ENCODE measurements around the gene SNX14.

Gene SNX14

DNA sequence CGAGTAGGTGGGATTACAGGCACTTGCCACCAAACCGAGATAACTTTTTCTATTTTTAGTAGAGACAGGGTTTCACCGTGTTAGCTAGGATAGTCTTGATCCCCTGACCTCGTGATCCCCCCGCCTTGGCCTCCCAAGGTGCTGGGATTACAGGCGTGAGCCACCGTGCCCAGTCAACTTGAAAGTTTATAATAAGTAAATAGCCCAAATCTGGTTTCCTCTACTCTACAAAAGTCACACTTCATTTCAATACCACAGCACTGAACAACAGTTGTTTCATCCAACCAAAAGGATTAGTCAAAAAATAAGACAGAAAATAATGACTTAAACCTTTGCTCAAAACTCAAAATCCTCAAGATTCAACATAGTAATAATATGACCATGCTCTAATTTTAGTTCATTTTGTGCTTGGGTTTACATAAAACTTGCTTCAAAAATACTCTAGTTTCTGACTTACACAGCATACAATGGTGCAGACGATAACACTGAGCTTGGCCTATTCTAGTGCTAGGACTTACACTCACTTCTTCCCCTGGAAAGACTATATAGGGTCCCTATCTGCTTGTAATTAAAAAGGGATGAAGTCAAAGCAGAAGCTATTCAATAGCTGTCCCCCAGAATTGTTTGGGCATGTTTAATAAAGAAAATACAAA is 87.1 kb downstream of the SNX14 start:
- DNase-seq (ENCODE audit: low spot score), result no peak

DNA sequence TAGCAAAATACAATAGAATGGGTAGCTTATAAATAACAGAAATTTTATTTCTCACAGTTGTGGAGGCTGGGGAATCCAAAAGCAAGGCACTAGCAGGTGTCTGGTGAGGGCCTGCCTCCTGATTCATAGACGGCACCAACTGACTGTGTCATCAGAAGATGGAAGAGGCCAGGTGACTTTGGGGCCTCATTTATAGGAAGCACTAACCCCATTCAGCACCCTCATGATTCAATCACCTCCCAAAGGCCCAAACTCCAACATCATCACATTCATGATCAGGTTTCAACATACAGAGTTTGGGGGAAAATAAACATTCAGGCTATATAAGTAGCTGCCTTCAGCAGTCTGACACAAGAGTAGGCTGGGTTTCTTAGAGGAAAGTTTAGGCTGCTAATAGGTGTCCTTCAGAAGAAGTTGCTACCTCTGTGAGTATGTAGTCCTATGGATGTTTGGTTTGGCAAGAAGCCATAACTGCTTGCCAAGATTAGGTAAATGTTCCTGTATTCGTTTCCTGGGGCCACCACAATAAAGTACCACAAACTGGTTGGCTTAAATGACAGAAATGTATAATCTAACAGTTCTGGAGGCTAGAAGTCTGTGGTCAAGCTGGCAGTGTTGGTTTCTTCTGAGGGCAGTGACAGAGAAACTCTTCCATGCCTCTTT is 94.9 kb downstream of the SNX14 start:
- DNase-seq (ENCODE audit: low spot score), result no peak

DNA sequence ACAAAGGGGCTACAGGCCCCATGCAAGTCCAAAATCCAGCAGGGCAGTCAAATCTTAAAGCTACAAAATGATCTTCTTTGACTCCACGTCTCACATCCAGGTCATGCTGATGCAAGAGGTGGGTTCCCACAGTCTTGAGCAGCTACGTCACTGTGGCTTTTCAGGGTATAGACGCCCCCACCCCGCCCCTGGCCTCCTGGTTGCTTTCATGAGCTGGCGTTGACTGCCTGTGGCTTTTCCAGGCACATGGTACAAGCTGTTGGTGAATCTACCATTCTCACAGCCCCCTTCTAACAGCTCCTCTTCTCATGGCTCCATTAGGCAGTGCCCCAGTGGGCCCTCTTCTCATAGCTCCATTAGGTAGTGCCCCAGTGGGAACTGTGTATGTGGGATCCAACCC is 96.8 kb downstream of the SNX14 start:
- DNase-seq (ENCODE audit: low spot score), result no peak

DNA sequence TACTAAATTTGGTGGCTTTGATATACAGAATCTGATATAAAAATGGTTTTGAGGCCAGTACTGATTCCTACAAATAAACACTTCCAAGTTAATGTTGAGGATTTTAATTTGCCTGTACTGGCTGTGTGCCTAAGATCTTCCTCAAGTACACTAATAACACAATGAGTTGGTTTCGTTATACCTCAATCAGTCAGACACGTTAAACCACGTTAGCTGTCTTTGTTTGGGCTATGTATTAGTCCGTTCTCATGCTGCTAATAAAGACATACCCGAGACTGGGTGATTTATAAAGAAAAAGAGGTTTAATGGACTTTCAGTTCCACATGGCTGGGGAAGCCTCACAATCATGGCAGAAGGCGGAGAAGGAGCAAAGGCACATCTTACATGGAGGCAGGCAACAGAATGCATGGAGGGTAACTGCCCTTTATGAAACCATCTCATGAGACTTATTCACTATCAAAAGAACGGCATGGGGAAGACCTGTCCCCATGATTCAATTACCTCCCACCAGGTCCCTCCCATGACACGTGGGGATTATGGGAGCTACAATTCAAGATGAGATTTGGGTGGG is 97.6 kb downstream of the SNX14 start:
- DNase-seq (ENCODE audit: low spot score), result no peak

DNA sequence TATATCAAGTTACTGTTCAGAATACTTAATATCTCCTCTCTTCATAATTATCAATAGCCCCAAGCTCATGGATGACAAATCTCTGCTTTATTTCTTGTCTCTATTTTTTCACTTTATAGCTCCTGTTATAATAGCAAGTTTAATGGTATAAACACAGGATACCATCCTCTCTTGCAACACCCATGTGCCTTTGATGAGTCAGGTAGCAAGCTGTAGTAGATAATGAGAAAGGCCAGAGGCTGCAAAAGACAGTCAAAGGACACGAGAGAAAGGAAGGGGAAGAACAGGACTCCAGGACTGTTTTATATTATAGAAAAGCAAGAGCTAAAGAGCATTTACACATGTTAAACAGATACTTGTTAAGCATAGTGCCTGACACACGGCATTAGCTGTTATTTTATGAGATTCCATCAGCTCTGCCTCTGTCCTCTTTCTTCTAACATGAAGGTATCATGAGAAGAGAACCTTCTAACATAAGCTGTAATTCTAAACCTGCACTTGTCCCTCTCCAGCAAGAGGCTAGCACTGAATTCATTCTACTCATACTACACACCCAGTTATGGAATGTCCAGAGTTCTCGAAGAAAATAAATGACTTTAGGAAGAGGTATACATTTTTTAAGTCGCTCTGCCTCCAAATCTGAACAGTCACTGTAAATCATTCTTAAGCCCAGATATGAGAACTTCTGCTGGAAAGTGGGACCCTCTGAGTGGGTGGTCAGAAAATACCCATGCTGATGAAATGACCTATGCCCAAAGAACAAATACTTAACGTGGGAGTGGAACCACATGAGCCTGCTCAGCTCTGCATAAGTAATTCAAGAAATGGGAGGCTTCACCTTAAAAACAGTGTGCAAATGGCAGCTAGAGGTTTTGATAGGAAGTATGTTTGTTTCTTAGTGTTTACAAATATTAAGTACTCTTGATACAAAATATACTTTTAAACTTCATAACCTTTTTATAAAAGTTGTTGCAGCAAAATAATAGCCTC is 98.8 kb downstream of the SNX14 start:
- DNase-seq (ENCODE audit: low spot score), result no peak

DNA sequence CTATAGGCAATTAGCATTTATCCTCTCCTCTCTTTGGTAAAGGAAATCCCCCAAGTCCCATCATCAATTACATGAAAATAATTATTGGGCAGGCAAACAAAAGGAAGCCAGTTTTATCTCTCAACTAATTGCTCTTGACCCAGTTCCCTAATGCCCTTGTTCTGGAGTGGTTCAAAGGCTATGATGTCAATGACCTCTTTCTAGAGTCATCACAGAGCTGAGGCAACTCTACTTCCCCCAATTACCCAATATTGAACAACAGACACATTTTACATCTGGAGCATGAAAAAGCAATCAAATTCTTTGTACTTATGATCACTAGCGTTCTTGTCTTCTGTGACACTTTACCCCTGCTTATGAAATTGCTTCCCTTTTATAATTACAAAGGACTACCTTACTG is 100.3 kb downstream of the SNX14 start:
- no peak for DNase-seq (ENCODE audit: low spot score)

DNA sequence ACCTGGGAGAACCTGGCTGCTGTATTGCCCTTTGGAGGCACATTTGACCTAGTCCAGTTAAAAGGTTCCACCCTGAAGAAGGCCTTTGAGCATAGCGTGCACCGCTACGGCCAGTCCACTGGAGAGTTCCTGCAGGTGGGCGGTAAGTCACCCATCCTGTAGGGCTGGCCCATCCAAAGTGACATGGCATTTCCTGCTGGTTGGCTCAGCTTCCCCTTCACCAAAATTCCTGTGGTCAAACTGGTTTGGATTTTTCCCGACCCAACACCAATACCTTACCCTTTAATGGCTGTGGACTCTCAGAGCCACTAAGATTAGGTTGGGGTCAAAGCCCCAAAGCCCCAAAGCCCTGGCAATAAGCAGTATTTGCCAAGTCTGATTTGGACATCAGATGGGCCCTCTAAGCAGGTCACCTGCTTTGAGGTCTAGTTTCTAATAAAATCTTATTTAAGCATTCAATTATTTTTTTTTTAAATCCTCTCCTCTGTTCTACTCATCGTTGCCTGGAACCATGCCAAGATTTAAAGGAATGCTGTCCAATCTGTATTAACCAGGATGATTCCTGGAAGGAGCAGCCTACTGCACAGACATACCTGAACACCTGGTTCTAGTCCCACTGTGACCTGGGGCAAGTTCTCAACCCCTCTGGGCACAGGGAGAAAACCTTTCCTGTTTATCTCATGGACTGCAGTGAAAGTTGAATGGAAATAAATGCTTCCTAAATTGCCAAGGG is 103.0 kb downstream of the SNX14 start:
- DNase-seq (ENCODE audit: low spot score), result no peak

DNA sequence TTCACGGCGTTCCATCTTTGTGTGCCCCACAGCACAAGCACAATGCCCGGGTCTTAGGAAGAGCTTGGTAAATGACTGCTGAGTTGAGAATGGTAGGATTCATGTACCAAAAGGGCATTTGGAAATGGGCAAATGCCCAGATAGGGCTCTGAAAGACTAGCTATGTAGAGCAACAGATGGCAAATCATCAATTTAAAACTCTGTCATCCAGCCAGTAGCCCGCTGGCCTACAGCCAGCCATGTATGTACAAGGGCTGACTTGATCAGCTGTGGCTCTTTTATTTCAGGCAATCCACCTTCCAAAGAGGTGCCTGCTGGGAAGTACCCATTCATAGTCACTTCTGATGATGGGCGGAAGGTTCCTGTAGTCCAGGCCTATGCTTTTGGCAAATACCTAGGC is 108.7 kb downstream of the SNX14 start:
- DNase-seq (ENCODE audit: low spot score), result no peak

DNA sequence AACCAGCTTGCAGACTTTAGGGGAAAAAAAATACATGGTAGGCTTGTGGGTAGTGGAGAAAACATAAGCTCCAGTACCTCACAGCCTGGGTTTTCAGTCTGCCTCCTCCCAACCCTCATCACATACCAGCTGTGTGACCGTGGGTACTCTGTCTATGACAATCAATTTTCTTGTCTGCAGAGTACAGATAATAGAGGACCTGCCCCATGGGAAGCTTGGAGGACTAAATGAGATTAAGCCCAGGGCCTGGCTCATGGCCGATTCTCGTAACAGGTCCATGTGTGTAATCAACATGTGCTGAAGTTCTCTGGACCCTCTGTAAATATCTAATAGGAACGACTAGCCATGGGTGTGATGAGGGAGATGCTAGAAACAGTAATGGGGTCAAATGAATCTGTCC is 109.8 kb downstream of the SNX14 start:
- DNase-seq (ENCODE audit: low spot score), result no peak

DNA sequence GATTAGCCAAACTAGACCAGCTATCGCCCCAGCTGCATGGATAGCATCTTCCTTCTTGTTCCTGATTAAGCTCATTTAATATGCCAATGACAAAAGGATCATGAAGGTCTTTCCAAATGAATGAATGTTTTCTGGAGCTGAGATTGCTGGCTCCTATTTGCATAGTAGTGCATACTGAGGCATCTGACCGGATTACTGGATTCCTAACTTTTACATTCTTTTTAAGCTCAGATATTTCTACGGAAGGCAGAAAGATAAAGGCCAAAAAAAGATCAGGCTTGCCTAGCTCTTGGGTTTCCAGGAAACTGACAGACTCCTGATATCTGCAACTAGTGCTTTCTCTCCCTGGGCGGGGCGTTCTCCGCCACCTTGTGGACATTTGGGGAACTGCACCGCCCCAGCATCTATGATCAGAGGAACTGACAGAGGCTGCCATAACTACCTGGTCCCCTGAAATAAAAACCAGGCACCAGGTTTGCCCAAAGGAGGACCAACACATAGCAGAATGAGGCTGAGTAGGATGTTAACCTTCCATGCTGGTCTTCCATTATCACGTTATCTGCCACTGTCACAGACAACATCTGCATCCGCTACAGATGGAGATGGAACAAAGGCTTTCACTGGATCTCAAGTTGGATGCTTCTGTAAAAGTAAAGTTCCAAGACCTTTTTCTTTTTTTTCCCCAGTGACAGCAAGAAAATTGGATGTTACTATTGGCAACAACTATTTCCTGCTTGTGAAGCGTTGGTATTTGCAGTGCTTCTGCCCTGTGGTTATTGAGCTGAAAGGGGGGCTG is 110.6 kb downstream of the SNX14 start:
- peak; percentile 68 for DNase-seq (ENCODE audit: low spot score)

DNA sequence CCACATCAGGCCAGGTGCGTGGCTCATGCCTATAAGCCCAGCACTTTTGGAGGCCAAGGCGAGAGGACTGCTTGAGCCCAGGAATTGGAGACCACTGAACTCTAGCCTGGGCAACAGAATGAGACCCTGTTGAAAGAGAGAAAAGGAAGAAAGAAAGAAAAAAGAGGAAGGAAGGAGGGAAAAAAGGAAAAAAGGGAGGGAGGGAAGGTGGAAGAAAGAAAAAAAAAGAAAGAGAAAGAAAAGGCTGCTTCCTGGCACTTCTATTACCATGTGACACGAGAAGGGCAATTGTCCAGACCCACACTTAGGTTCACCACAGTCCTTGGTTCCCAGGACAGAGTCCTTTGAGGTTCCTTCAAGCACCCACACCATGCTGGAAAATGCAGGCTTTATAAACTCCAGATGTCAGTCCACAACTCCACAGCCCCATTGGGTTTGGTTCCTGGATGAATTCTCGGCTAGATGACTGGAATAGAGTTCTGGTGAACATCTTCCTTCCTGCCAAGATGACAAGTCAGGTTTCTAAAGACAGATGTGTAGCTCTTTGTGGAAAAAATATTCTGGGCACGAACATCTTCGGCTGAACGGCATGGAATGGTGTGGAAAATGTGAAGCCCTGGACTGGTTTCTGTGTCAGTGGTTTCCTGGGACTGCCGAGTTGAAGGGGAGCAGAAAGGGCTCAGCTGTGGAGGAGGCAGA is 111.3 kb downstream of the SNX14 start:
- no peak for DNase-seq (ENCODE audit: low spot score)

DNA sequence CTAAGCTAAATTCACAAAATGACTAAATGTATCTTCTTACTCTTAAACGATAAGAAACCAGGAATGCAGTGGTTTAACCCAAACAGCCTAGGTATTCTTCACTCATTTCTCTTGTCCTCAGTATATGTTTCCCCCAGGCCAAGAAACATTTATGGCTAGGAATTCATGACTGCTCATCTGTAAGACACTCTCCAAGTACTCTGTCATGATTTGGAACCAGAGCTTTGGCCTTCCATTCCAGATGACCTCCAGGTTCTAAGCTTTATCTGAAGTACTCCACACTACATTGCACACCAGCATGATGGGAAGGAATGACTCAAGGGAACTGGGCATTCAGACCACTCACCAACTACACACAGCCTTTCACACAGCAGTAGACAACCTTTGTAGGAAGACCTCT is 114.5 kb downstream of the SNX14 start:
- no peak for DNase-seq (ENCODE audit: low spot score)

DNA sequence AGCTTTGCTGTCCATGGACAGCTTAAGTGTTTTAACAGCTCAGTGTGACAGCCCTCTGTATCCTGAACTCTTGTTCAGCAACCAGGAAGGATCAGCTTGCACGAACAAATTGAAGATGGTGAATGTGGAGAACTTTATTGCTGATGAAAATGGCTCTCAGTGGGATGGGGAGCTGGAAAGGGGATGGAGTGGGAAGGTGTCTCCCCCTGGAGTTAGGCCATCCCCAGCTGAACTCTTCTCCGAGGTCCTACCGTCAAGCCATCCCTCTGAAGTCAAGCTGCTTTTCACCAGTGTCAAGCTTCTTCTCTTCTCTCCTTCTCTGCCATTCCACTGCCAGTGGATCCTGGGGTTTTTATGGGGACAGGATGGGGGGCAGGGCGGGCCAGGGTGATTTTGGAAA is 117.1 kb downstream of the SNX14 start:
- no peak for DNase-seq (ENCODE audit: low spot score)

DNA sequence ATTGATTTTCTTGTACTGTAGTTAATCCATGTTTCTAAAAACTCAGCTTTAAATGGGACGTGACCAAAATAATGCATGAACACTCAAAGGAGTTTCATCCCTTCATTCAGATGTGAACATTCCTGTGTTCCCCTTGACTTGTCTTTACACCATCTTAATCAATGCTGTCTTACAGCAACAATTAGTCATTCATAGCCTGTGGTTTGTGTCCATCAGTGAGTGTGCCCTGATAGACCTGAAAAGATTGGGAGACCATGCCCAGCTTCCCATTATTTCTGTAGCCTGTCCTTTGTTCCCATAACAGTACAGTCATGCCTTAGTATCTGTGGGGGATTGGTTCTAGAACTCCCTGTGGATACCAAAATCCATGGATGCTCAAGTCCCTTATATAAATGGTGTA is 119.9 kb downstream of the SNX14 start:
- no peak for DNase-seq (ENCODE audit: low spot score)

DNA sequence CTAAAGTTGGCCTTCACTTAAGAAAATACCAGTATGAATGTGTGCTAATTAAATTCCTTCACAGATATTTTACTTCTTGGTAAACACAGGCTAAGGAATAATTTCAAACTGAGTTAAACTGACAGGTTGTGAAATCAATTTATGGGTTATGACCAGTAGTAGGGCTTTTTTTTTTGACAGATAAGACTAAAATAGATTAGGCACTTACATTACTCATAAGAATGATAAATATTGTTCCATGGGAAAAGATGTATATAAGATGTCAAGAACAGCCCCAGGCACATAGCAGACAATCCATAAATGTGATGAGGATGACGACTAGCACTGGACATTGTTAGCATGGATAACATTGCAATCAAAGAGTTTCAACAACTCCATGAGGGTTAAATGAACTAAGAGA is 120.9 kb downstream of the SNX14 start:
- DNase-seq (ENCODE audit: low spot score), result no peak

DNA sequence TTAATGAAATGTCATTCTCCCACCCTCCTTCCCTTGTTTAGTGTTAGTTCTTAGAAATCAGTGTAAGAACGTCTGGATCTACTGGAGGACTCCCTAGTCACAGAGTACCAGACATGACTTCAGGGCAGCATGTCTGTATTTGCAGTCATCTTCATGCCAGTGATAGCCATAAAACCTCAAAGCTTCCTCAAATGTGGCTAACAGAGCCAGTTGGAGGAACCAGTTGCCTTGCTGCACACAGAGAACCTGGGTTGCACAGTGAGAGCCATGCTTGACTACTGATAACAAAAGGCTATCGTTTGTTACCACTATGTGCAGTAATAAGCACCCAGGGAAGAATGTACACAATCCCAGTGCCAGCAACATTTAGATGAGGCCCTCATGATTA is 123.6 kb downstream of the SNX14 start:
- DNase-seq (ENCODE audit: low spot score), result no peak

DNA sequence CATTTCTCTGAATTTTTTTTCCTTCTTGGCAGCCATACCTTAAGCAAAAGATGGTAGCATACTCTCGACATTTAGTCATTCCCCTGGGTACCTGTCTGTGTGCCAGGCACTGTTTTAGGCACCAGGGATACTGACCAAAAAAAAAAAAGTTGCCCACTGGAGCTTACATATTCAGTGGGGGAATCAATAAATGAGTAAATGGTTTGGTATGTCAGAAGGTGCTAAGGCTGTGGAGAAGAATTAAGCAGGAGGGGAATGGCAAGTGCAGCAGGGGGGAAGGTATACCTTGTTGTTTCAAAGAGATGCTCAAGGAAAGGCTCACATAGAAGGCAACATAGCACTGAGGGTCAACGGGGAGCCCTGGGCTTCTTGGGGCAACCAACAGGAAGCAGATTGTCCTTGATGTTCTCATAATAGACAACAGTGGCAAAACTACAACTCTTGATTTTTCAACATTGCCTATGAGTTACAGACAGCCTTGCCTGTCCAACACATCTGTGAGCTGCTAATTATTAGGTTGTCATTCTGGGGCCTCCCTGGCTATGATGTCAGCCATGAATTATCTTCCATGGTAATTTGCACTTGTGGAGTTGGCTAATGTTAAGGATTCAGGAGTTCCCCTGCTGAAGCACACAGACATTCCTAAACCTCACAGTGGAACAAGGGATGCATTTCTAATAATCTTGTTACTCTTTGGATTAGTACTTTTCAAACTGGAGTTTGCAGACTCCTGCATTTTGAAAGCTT is 124.2 kb downstream of the SNX14 start:
- no peak for DNase-seq (ENCODE audit: low spot score)

DNA sequence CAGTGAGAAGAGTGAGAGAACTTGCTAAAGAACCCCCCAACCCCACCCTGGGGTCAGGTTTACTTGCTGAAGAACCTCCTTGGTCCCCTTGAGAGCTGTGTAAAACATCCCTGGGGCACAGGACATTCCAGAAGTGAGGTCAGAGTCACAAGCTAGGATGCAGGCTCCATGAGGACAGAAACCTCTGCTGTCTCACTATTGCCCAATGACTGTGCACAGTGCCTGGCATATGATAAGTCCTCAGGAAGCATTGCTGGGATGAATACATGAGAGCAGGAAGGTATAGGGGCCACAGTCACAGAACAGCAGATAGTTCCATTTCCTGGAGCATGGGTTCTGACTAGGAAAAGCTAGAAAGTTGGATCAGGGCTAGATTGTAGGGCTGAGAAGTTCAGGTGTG is 125.3 kb downstream of the SNX14 start:
- DNase-seq (ENCODE audit: low spot score), result no peak

DNA sequence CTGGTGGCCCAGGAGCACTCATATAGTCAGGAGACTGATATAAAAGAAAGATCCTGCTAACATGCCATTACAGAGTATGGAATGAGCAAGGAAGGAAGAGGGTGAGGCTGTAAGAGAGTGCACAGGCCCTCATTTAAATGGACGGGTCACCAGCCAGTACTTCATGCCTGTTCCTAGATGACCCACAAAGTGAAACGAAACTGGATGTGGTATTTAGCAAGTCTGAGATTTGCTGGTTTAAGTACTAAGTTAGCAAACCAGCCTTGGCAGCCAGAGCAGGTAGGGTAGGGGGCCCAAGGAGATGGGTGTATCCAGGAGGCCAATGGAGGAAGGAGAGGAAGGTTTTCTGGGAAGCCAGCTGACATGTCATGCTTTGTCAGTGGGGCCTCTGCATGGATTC is 127.9 kb downstream of the SNX14 start:
- no peak for DNase-seq (ENCODE audit: low spot score)

DNA sequence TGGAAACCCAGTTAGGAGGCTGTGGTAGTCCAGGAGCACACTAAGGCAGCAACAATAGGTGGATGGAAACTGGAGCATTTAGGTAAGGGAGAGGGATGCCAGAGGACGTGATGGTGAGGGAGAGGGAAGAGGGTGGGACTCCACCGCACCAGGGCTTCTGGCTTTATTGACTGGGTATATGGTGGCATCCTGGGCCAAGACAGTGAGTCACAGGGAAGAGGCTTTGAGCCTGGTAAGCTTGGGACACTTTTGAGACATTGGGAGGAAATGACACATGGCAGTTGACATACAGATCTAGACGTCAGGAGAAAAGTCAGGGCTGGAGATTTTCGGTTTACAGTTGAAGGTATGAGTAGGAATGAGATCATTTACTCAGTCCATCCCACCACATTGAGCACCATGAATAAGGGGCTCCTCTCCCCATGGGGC is 128.9 kb downstream of the SNX14 start:
- DNase-seq (ENCODE audit: low spot score), result no peak

All from HuH-7 (cell line).